ENCODE data around the gene UBL5.

UBL5 gene

GRCh38 chr19:9848060-9848459 lies 20.3 kb downstream of the UBL5 start:
- DNase-seq (ENCODE audit: low read depth): no peak
- no peak overlapping the region for H3K4me3 ChIP-seq (ENCODE audit: low read length)
- TF ChIP-seq CTCF (conservative IDR thresholded peaks at IDR 0.05; ENCODE audit: low read depth, low read length): peak; percentile 63

GRCh38 chr19:9848762-9849161 lies 21.0 kb downstream of the UBL5 start:
- TF ChIP-seq CTCF (conservative IDR thresholded peaks at IDR 0.05; ENCODE audit: low read depth, low read length): no peak
- H3K4me3 ChIP-seq (ENCODE audit: low read length): no peak overlapping the region
- no peak for DNase-seq (ENCODE audit: low read depth)

GRCh38 chr19:9849791-9850190 lies 22.1 kb downstream of the UBL5 start:
- DNase-seq (ENCODE audit: low read depth): no peak
- TF ChIP-seq CTCF (conservative IDR thresholded peaks at IDR 0.05; ENCODE audit: low read depth, low read length): no peak
- no peak overlapping the region for H3K4me3 ChIP-seq (ENCODE audit: low read length)

GRCh38 chr19:9850235-9850959 lies 22.7 kb downstream of the UBL5 start:
- no peak for DNase-seq (ENCODE audit: low read depth)
- no peak for TF ChIP-seq CTCF (conservative IDR thresholded peaks at IDR 0.05; ENCODE audit: low read depth, low read length)
- H3K4me3 ChIP-seq (ENCODE audit: low read length): no peak overlapping the region

GRCh38 chr19:9854282-9854846 lies 26.6 kb downstream of the UBL5 start:
- H3K4me3 ChIP-seq (ENCODE audit: low read length): no peak overlapping the region
- DNase-seq (ENCODE audit: low read depth): no peak
- no peak for TF ChIP-seq CTCF (conservative IDR thresholded peaks at IDR 0.05; ENCODE audit: low read depth, low read length)

GRCh38 chr19:9856609-9857008 lies 28.9 kb downstream of the UBL5 start:
- no peak overlapping the region for H3K4me3 ChIP-seq (ENCODE audit: low read length)
- no peak for DNase-seq (ENCODE audit: low read depth)
- TF ChIP-seq CTCF (conservative IDR thresholded peaks at IDR 0.05; ENCODE audit: low read depth, low read length): no peak

GRCh38 chr19:9857076-9857721 lies 29.5 kb downstream of the UBL5 start:
- no peak overlapping the region for H3K4me3 ChIP-seq (ENCODE audit: low read length)
- no peak for TF ChIP-seq CTCF (conservative IDR thresholded peaks at IDR 0.05; ENCODE audit: low read depth, low read length)
- no peak for DNase-seq (ENCODE audit: low read depth)

Measured in retinal pigment epithelial cell (primary cell).